ENCODE data around the gene YJU2. TPM values are rescaled to one million over a fixed set of nuclear protein-coding genes. Genes with fewer than 3 reads are reported as not detected.

The YJU2 gene
- total and polyA plus RNA-seq, 2 of the 13 experiments (the other 11 are each of a cell fraction or from before 2014, with no cell fraction given), result 9.3 to 17.9 TPM

- TF ChIP-seq ELF4 (CRISPR knock-in tag; IDR thresholded peaks at IDR 0.05; ENCODE audit: borderline replicate concordance) (peak; percentile 91; the same call in 1 of the 2 replicates), ZBTB7A (CRISPR knock-in tag; IDR thresholded peaks at IDR 0.05) (peak; percentile 91), ZNF317 (CRISPR knock-in tag; IDR thresholded peaks at IDR 0.05) (peak; percentile 69), KAT7 (CRISPR knock-in tag; IDR thresholded peaks at IDR 0.05; ENCODE audit: borderline replicate concordance) (peak; percentile 72; the same call in 1 of the 2 replicates), JUNB (CRISPR knock-in tag; IDR thresholded peaks at IDR 0.05; ENCODE audit: borderline replicate concordance) (no peak; the same call in 1 of the 2 replicates), CENPX (CRISPR knock-in tag; IDR thresholded peaks at IDR 0.05) (no peak), RARA (CRISPR knock-in tag; IDR thresholded peaks at IDR 0.05) (peak; percentile 91), TFDP2 (CRISPR knock-in tag; IDR thresholded peaks at IDR 0.05) (peak; percentile 89)
- TF ChIP-seq, protein P1, sequence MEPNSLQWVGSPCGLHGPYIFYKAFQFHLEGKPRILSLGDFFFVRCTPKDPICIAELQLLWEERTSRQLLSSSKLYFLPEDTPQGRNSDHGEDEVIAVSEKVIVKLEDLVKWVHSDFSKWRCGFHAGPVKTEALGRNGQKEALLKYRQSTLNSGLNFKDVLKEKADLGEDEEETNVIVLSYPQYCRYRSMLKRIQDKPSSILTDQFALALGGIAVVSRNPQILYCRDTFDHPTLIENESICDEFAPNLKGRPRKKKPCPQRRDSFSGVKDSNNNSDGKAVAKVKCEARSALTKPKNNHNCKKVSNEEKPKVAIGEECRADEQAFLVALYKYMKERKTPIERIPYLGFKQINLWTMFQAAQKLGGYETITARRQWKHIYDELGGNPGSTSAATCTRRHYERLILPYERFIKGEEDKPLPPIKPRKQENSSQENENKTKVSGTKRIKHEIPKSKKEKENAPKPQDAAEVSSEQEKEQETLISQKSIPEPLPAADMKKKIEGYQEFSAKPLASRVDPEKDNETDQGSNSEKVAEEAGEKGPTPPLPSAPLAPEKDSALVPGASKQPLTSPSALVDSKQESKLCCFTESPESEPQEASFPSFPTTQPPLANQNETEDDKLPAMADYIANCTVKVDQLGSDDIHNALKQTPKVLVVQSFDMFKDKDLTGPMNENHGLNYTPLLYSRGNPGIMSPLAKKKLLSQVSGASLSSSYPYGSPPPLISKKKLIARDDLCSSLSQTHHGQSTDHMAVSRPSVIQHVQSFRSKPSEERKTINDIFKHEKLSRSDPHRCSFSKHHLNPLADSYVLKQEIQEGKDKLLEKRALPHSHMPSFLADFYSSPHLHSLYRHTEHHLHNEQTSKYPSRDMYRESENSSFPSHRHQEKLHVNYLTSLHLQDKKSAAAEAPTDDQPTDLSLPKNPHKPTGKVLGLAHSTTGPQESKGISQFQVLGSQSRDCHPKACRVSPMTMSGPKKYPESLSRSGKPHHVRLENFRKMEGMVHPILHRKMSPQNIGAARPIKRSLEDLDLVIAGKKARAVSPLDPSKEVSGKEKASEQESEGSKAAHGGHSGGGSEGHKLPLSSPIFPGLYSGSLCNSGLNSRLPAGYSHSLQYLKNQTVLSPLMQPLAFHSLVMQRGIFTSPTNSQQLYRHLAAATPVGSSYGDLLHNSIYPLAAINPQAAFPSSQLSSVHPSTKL (CRISPR knock-in tag; IDR thresholded peaks at IDR 0.05), result peak; percentile 85
- TF ChIP-seq, protein P2, sequence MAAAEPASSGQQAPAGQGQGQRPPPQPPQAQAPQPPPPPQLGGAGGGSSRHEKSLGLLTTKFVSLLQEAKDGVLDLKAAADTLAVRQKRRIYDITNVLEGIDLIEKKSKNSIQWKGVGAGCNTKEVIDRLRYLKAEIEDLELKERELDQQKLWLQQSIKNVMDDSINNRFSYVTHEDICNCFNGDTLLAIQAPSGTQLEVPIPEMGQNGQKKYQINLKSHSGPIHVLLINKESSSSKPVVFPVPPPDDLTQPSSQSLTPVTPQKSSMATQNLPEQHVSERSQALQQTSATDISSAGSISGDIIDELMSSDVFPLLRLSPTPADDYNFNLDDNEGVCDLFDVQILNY (CRISPR knock-in tag; conservative IDR thresholded peaks at IDR 0.05), result no peak
- TF ChIP-seq, protein P3, sequence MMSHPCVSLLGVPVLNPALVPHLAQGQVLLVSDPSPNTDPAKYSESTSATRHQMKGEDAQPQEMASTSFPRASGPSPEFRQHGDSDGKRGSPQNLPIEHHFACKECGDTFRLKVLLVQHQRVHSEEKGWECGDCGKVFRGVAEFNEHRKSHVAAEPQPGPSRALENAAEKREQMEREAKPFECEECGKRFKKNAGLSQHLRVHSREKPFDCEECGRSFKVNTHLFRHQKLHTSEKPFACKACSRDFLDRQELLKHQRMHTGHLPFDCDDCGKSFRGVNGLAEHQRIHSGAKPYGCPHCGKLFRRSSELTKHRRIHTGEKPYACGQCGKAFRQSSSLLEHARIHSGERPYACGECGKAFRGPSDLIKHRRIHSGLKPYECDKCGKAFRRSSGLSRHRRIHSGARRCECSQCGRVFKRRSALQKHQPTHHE (CRISPR knock-in tag; IDR thresholded peaks at IDR 0.05; ENCODE audit: borderline replicate concordance), result peak; percentile 85; the same call in 1 of the 2 replicates
- TF ChIP-seq, protein P4, sequence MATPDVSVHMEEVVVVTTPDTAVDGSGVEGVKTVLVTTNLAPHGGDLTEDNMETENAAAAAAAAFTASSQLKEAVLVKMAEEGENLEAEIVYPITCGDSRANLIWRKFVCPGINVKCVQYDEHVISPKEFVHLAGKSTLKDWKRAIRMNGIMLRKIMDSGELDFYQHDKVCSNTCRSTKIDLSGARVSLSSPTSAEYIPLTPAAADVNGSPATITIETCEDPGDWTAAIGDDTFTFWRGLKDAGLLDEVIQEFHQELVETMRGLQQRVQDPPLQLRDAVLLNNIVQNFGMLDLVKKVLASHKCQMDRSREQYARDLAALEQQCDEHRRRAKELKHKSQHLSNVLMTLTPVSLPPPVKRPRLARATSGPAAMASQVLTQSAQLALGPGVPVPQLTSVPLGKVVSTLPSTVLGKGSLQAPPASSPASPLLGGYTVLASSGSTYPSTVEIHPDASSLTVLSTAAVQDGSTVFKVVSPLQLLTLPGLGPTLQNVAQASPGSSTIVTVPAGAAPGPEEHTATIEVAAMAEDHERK (CRISPR knock-in tag; IDR thresholded peaks at IDR 0.05; ENCODE audit: low read depth), result no peak
Observed at GRCh38 chr19:4310247-4311121, 63.6 kb downstream of the YJU2 start (continued).
